GM12878 (cell line): ENCODE data around the gene HBQ1. TPM values are rescaled to one million over a fixed set of nuclear protein-coding genes. Genes with fewer than 3 reads are reported as not detected.

ENCODE experiments used
- ATAC-seq: fragments of 200-7000 bp; cut with Tn5 transposase; 3 replicates; pipeline ENCODE4 v1.9.1; 2020; ENCODE audit warnings: mild to moderate bottlenecking, moderate library complexity
- BruUV-seq: library from RNA; stranded (reverse); fragments of 400-500 nt; replicated peaks from 2 replicates; lab custom pipeline; 2021; lab: Mats Ljungman, UMichigan
- CTCF ChIA-PET: fragments of 300-600 bp; sonication (Branson Sonifier 250); formaldehyde crosslinking; extraction: SDS; loops from one replicate; lab custom pipeline; 2021; ENCODE audit warnings: inconsistent platforms; lab: Yijun Ruan, JAX
- POLR2A ChIA-PET: fragments of 350-600 bp; formaldehyde crosslinking; extraction: SDS; loops from one replicate; lab custom pipeline; 2021; ENCODE audit warnings: inconsistent platforms; lab: Charles Lee
- RAD21 ChIA-PET: fragments of 300-600 bp; sonication (Branson Sonifier 250); formaldehyde crosslinking; loops from one replicate; lab custom pipeline; 2023; ENCODE audit warnings: antibody characterized with exemption; ENCODE audit not compliant: unreplicated experiment; lab: Charles Lee
- SMC1A ChIA-PET: fragments of 300-600 bp; sonication (Branson Sonifier 250); formaldehyde crosslinking; loops from one replicate; lab custom pipeline; 2023; ENCODE audit not compliant: unreplicated experiment, uncharacterized antibody; lab: Charles Lee
- DNase-seq: peaks from one replicate; pipeline ENCODE4 v3.0.0-alpha.2; 2011; ENCODE audit warnings: low read depth, low spot score
- FAIRE-seq: peaks from 3 replicates; lab custom pipeline; 2011; peaks lifted over from hg19 to GRCh38; lab: Jason Lieb, UNC
- H2AFZ ChIP-seq: 2 replicates; pipeline ENCODE4 v1.6.0; 2011; ENCODE audit warnings: low read depth, low read length, control low read depth; ENCODE audit not compliant: control insufficient read depth
- H3K27ac ChIP-seq: 2 replicates; pipeline ENCODE4 v1.5.1; 2011; ENCODE audit warnings: control low read depth; ENCODE audit not compliant: control insufficient read depth, insufficient read depth
- H3K27me3 ChIP-seq, 2 experiments: replicated peaks in 1 of 2; 2 replicates each; pipeline versions ENCODE4 v1.6.0 to v1.6.1; 2011; ENCODE audit warnings: low read length in 1 of 2; ENCODE audit not compliant: control insufficient read depth in 2 of 2, insufficient read depth in 2 of 2
- H3K36me3 ChIP-seq, 2 experiments: 2 replicates each; pipeline ENCODE4 v1.5.1; 2011; ENCODE audit warnings: low read length in 1 of 2; ENCODE audit not compliant: control insufficient read depth in 2 of 2, insufficient read depth in 2 of 2
- H3K4me1 ChIP-seq: 2 replicates; pipeline ENCODE4 v1.6.1; 2011; ENCODE audit warnings: mild to moderate bottlenecking, low read length, moderate library complexity, mixed read lengths; ENCODE audit not compliant: control insufficient read depth, insufficient read depth
- H3K4me2 ChIP-seq: 2 replicates; pipeline ENCODE4 v1.6.0; 2011; ENCODE audit warnings: control low read depth; ENCODE audit not compliant: control insufficient read depth, insufficient read depth
- H3K4me3 ChIP-seq: fragments of 200-600 bp; sonication (generic); 2 replicates; pipeline ENCODE4 v1.5.1; 2016
- H3K79me2 ChIP-seq: 2 replicates; pipeline ENCODE4 v1.6.0; 2011; ENCODE audit warnings: low read length; ENCODE audit not compliant: control insufficient read depth, insufficient read depth
- H3K9ac ChIP-seq: 2 replicates; pipeline ENCODE4 v1.8.0; 2011; ENCODE audit warnings: low read length, control low read depth, mixed read lengths; ENCODE audit not compliant: control insufficient read depth, insufficient read depth
- H3K9me3 ChIP-seq: replicated peaks from 3 replicates; pipeline ENCODE4 v1.5.1; 2011; ENCODE audit warnings: mild to moderate bottlenecking, low read length; ENCODE audit not compliant: control insufficient read depth, insufficient read depth
- H4K20me1 ChIP-seq: 2 replicates; pipeline ENCODE4 v1.6.0; 2011; ENCODE audit not compliant: control insufficient read depth, insufficient read depth
- CTCF ChIP-seq, 3 experiments: IDR thresholded peaks in 2 of 3; conservative IDR thresholded peaks in 1 of 3; 2 replicates each; pipeline ENCODE4 v1.5.1; 2011; ENCODE audit warnings: low read depth in 3 of 3, low read length in 3 of 3, mild to moderate bottlenecking in 3 of 3, control low read depth in 2 of 3, moderate library complexity in 2 of 3, inconsistent platforms in 1 of 3, mixed read lengths in 1 of 3; ENCODE audit not compliant: control insufficient read depth in 2 of 3, insufficient read depth in 1 of 3; ENCODE audit errors: extremely low read depth in 1 of 3
- FOS ChIP-seq: IDR thresholded peaks from 3 replicates; pipeline ENCODE4 v1.6.1; 2011; ENCODE audit warnings: borderline replicate concordance; ENCODE audit not compliant: insufficient read length; ENCODE audit errors: extremely low read depth
- FOXK2 ChIP-seq: fragments of 450-650 bp; IDR thresholded peaks from 2 replicates; pipeline ENCODE4 v1.6.1; 2017; ENCODE audit warnings: mild to moderate bottlenecking, moderate library complexity
- MEF2B ChIP-seq: fragments of 450-650 bp; IDR thresholded peaks from 2 replicates; pipeline ENCODE4 v1.6.1; 2018; ENCODE audit warnings: mild to moderate bottlenecking, moderate library complexity; ENCODE audit not compliant: partially characterized antibody, poor library complexity, severe bottlenecking
- MYB ChIP-seq: fragments of 150-350 bp; IDR thresholded peaks from 2 replicates; pipeline ENCODE4 v1.6.1; 2014; ENCODE audit warnings: mild to moderate bottlenecking, low read depth, low read length, borderline replicate concordance
- NBN ChIP-seq: fragments of 450-650 bp; IDR thresholded peaks from 2 replicates; pipeline ENCODE4 v1.6.1; 2016
- NFIC ChIP-seq: IDR thresholded peaks from 2 replicates; pipeline ENCODE4 v1.6.1; 2012; ENCODE audit warnings: low read depth, mild to moderate bottlenecking, inconsistent platforms, low read length, moderate library complexity
- NFYB ChIP-seq: IDR thresholded peaks from 2 replicates; pipeline ENCODE4 v1.6.1; 2011; ENCODE audit warnings: low read depth, mild to moderate bottlenecking, low read length, improper control_type of control experiment, moderate library complexity; ENCODE audit not compliant: insufficient read depth
- PBX3 ChIP-seq: IDR thresholded peaks from 2 replicates; pipeline ENCODE4 v1.6.1; 2011; ENCODE audit warnings: mild to moderate bottlenecking, low read depth, low read length, moderate library complexity; ENCODE audit not compliant: insufficient replicate concordance
- POLR2AphosphoS2 ChIP-seq: IDR thresholded peaks from 2 replicates; pipeline ENCODE4 v1.6.1; 2011; ENCODE audit warnings: low read depth, mild to moderate bottlenecking, low read length, improper control_type of control experiment, moderate library complexity
- RAD21 ChIP-seq: IDR thresholded peaks from 2 replicates; pipeline ENCODE4 v1.6.1; 2011; ENCODE audit warnings: mild to moderate bottlenecking, low read depth, low read length, moderate library complexity; ENCODE audit not compliant: insufficient read depth
- RELA ChIP-seq: fragments of 450-650 bp; IDR thresholded peaks from 2 replicates; pipeline ENCODE4 v1.8.0; 2014; ENCODE audit warnings: borderline replicate concordance; ENCODE audit not compliant: partially characterized antibody
- RUNX3 ChIP-seq: IDR thresholded peaks from 2 replicates; pipeline ENCODE4 v1.6.1; 2012; ENCODE audit warnings: low read length, inconsistent platforms
- SMAD5 ChIP-seq: IDR thresholded peaks from 2 replicates; pipeline ENCODE4 v1.6.1; 2016; ENCODE audit warnings: antibody characterized with exemption, low read depth
- SPI1 ChIP-seq: IDR thresholded peaks from 2 replicates; pipeline ENCODE4 v1.6.1; 2011; ENCODE audit warnings: low read depth, mild to moderate bottlenecking, low read length, moderate library complexity, borderline replicate concordance; ENCODE audit not compliant: insufficient read depth
- TCF12 ChIP-seq: IDR thresholded peaks from 2 replicates; pipeline ENCODE4 v1.6.1; 2011; ENCODE audit warnings: low read depth, mild to moderate bottlenecking, low read length
- TCF3 ChIP-seq: IDR thresholded peaks from 2 replicates; pipeline ENCODE4 v1.6.1; 2012; ENCODE audit warnings: low read depth, mild to moderate bottlenecking, low read length, borderline replicate concordance; ENCODE audit not compliant: insufficient read depth
- ZBED1 ChIP-seq: IDR thresholded peaks from 2 replicates; pipeline ENCODE4 v1.6.1; 2016; ENCODE audit warnings: borderline replicate concordance
- ZNF622 ChIP-seq: fragments of 450-650 bp; IDR thresholded peaks from 2 replicates; pipeline ENCODE4 v1.6.1; 2017; ENCODE audit warnings: mild to moderate bottlenecking, inconsistent platforms
- ZZZ3 ChIP-seq: IDR thresholded peaks from 2 replicates; pipeline ENCODE4 v1.6.1; 2011; ENCODE audit warnings: low read depth; ENCODE audit not compliant: control insufficient read depth, insufficient read length
- WGBS: methylation state at CpG from one replicate; pipeline ENCODE4 v1.1.6; 2016; ENCODE audit warnings: low lambda C conversion rate; ENCODE audit not compliant: insufficient replicate concordance, insufficient coverage; ENCODE audit errors: missing lambda C conversion rate; 5-methylcytosine and 5-hydroxymethylcytosine counted together
- in situ Hi-C: fragments of 300-500 bp; cut with MboI; formaldehyde crosslinking; loops from 9 replicates; pipeline ENCODE4 v1.14.3; 2018; ENCODE audit warnings: mixed read lengths
- intact Hi-C: fragments of 100-400 bp; cut with micrococcal nuclease; formaldehyde crosslinking; loops from one replicate; pipeline ENCODE4 v1.14.2; 2022; ENCODE audit not compliant: unreplicated experiment
- polyA plus RNA-seq, 11 experiments: library from polyadenylated mRNA; depleted of rRNA in 4 of 11; unstranded in 6 of 11; stranded (reverse) in 5 of 11; fragments of >200 nt; fragmentation: Nextera tagmentation in 4 of 11; fragmentation: Illumina TruSeq in 1 of 11; extraction: Ambion mirVana in 4 of 11; extraction: Trizol in 1 of 11; gene quantifications; 1 replicate in 1 of 11; 2 replicates in 10 of 11; pipeline versions ENCODE4 v1.2.1 to v1.2.3, GENCODE V29; 2011 to 2016; ENCODE audit warnings: inconsistent platforms in 2 of 11, missing spikeins in 2 of 11, low read depth in 1 of 11
- total RNA-seq, 4 experiments: library from RNA; depleted of rRNA in 3 of 4; stranded (reverse); fragments of >200 nt in 3 of 4; fragmentation: Illumina TruSeq in 1 of 4; extraction: Trizol in 1 of 4; gene quantifications; 2 replicates each; pipeline versions ENCODE4 v1.2.1 to v1.2.3, GENCODE V29; 2013 to 2021

Gene HBQ1
- total and polyA plus RNA-seq, 10 of the 15 experiments (the other 5 are each of a cell fraction or from before 2014, with no cell fraction given) = not detected

GRCh38 chr16:188674-189073 is 8.4 kb downstream of the HBQ1 start:
- Histone ChIP-seq H2AFZ (no peak overlapping the region), H3K4me3 (no peak overlapping the region), H3K27ac (no peak overlapping the region), H3K4me1 (no peaks in the 10 kb centered on the region), H3K4me2 (no peak overlapping the region), H3K9ac (no peak overlapping the region), H4K20me1 (no peaks in the 10 kb centered on the region), H3K79me2 (no peaks in the 10 kb centered on the region), H3K9me3 (no peaks in the 10 kb centered on the region), H3K36me3 (peaks cover 16 to 17% of the 10 kb centered on the region in 2 experiments), H3K27me3 (no peaks in the 10 kb centered on the region)
- intact Hi-C loops = no loop called here
- in situ Hi-C loops = no loop called here
- FAIRE-seq = no peak
- peak; percentile 69 for ATAC-seq
- SMC1A ChIA-PET = interaction anchor here (0.6 to 0.7 kb wide), 2 partner anchors 40 to 247 kb away, joined by 3 read pairs; no protein-coding TSS in a partner anchor
- 48% methylated on average over 8 of the region's 8 CpGs for WGBS
- RAD21 ChIA-PET = no interaction called here
- BruUV-seq = no TSS peak
- CTCF ChIA-PET = interaction anchor here (0.8 to 1.6 kb wide), 4 partner anchors 31 to 172 kb away, joined by 3 to 5 read pairs (median 3); no protein-coding TSS in a partner anchor
- POLR2A ChIA-PET = interaction anchor here (0.9 kb wide), 1 partner anchor 155 kb away, joined by 5 read pairs; no protein-coding TSS in a partner anchor
- DNase-seq = no peak
- TF ChIP-seq PBX3 (no peak), FOXK2 (no peak), FOS (no peak), ZZZ3 (no peak), SPI1 (no peak), SMAD5 (no peak), NFIC (no peak), MYB (no peak), ZBED1 (no peak), RUNX3 (no peak), NBN (no peak), ZNF622 (no peak), TCF3 (no peak), CTCF (IDR thresholded peaks at IDR 0.05 in 2 of 3, conservative IDR thresholded peaks at IDR 0.05 in 1 of 3; ENCODE audit: control insufficient read depth in 2 of 3, extremely low read depth in 1 of 3, insufficient read depth in 1 of 3, low read depth in 3 of 3, low read length in 3 of 3) (peak; percentile 22 to 36 (median 30); a peak in 4 of 6 replicates), RELA (no peak), TCF12 (0 out of 2 replicates have a peak, but pooled peaks have one; percentile 5), RAD21 (no peak), MEF2B (no peak), POLR2AphosphoS2 (no peak), NFYB (no peak)
